Lower leg skin (tissue), 4 donors: ENCODE data around the gene EIF2D. TPM values are rescaled to one million over a fixed set of nuclear protein-coding genes. Genes with fewer than 3 reads are reported as not detected.

Experiments
- DNase-seq, 2 donors: peaks; one replicate each; pipeline ENCODE4 v3.0.0-alpha.2; 2019; ENCODE audit warnings: low spot score in 2 of 2
- H3K4me3 ChIP-seq: fragments of 200-600 bp; sonication (generic); 2 replicates; pipeline ENCODE4 v1.5.1; 2017; ENCODE audit warnings: mild to moderate bottlenecking, low read depth; ENCODE audit not compliant: poor library complexity, severe bottlenecking
- CTCF ChIP-seq, 3 donors: fragments of 450-650 bp; IDR thresholded peaks; one replicate each; pipeline ENCODE4 v1.5.1; 2016; ENCODE audit warnings: antibody characterized with exemption in 3 of 3, mild to moderate bottlenecking in 3 of 3, moderate library complexity in 2 of 3
- POLR2A ChIP-seq, 2 donors: fragments of 450-650 bp; IDR thresholded peaks; one replicate each; pipeline ENCODE4 v1.6.1; 2016 to 2017; ENCODE audit warnings: antibody characterized with exemption in 2 of 2, mild to moderate bottlenecking in 1 of 2, moderate library complexity in 1 of 2
- WGBS, 2 donors: methylation state at CpG; one replicate each; pipeline ENCODE4 v1.1.5; 2018; 5-methylcytosine and 5-hydroxymethylcytosine counted together
- intact Hi-C: fragments of 100-400 bp; cut with DNase I; formaldehyde crosslinking; loops from one replicate; pipeline ENCODE4 v1.15.0; 2023; ENCODE audit warnings: low total_unique reads
- total RNA-seq, 4 donors: library from RNA; depleted of rRNA; stranded (reverse); fragments of >200 nt; gene quantifications; one replicate each; pipeline ENCODE4 v1.1.0, GENCODE V29; 2016

Gene EIF2D
- total RNA-seq, 4 donors from 2014 or later: 39.7 to 57.3 (median 53.1) TPM

- no peak overlapping the region for H3K4me3 ChIP-seq
- no peak for TF ChIP-seq POLR2A (IDR thresholded peaks at IDR 0.05)
- no peak for TF ChIP-seq CTCF (IDR thresholded peaks at IDR 0.05)
- intact Hi-C loops: loop anchor here (5.0 kb wide), 1 partner anchor 88 kb away; no protein-coding TSS in a partner anchor
- DNase-seq: no peak
- WGBS, 2 donors: 84 to 90% methylated on average over 8 of the region's 8 CpGs
Measured at GRCh38 chr1:206580438-206581113, 31.7 kb downstream of the EIF2D start.

- DNase-seq: peak; percentile 67 to 93
- no peak overlapping the region for H3K4me3 ChIP-seq
- TF ChIP-seq CTCF (IDR thresholded peaks at IDR 0.05): no peak
- TF ChIP-seq POLR2A (IDR thresholded peaks at IDR 0.05): no peak
- intact Hi-C loops: loop anchor here (5.0 kb wide), 1 partner anchor 88 kb away; no protein-coding TSS in a partner anchor
- 60 to 73% methylated on average over 11 of the region's 11 CpGs for WGBS, 2 donors
Measured at GRCh38 chr1:206579747-206580437, 32.4 kb downstream of the EIF2D start.

GRCh38 chr1:206578978-206579374 is 33.3 kb downstream of the EIF2D start:
- intact Hi-C loops: no loop called here
- no peak for DNase-seq
- no peak overlapping the region for H3K4me3 ChIP-seq
- WGBS, 2 donors: 69% methylated on average over 4 of the region's 4 CpGs
- no peak for TF ChIP-seq CTCF (IDR thresholded peaks at IDR 0.05)
- TF ChIP-seq POLR2A (IDR thresholded peaks at IDR 0.05): no peak

- no peak overlapping the region for H3K4me3 ChIP-seq
- 69 to 78% methylated on average over 10 of the region's 10 CpGs for WGBS, 2 donors
- intact Hi-C loops: no loop called here
Measured at GRCh38 chr1:206578068-206578977, 33.9 kb downstream of the EIF2D start.

More at GRCh38 chr1:206578068-206578977, 33.9 kb downstream of the EIF2D start:
- DNase-seq: no peak
- no peak for TF ChIP-seq POLR2A (IDR thresholded peaks at IDR 0.05)
- no peak for TF ChIP-seq CTCF (IDR thresholded peaks at IDR 0.05)
